ENCODE measurements around the gene FILIP1.

The FILIP1 gene

DNA sequence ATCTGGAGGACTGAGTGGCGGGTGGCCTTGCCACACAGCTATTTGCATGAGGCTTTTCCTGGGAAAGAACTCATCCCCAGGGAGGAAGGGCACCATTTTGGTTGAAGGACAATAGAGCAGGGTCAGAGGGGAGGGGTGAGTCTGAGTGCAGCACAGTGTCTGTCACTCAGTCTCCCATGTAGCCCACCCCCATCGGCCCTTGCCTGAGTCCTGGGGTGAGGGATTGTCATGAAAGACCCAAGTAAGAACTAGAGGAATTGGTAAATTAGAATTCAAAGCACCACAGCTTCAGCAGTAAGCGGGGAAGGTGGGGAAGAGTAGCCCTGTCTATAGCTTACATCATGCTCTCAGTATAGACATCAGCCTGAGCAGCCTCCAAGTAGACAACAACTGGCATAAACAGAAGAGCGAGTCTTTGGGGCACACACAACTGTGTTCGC is 118.6 kb downstream of the FILIP1 start:
- DNase-seq = no peak

DNA sequence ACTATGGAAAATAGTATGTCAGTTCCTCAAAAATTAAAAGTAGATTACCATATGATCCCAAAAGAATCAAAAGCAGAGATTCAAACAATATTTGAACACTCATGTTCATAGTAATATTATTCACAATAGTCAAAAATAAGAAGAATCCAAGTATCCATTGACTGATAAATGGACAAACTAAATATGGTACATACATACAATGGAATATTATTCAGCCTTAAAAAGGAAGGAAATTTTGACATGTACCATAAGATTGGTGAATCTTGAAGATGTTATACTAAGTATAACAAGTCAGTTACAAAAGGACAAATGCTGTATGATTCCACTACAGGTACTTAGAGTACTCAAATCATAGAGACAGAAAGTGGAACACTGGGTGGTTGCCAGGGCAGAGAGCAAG is 120.7 kb downstream of the FILIP1 start:
- DNase-seq = no peak

DNA sequence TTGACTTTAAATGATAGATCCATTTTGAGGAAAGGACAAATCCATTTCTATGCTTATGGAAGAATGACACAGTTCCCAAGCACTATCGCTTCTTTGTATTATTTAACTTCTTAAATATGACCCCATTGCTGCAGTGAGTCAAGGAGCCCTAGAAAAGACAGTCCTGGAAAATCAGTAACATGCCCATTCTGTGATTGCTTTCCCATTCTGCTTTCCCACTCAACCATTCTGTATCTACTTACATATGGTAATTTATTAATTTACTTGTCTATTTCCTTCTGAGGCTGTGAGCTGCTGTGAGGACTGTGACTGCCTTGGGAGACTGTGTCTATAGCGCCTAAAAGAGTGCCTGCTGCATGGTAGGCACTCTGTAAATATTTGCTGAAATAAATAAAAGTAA is 123.6 kb downstream of the FILIP1 start:
- DNase-seq = no peak

DNA sequence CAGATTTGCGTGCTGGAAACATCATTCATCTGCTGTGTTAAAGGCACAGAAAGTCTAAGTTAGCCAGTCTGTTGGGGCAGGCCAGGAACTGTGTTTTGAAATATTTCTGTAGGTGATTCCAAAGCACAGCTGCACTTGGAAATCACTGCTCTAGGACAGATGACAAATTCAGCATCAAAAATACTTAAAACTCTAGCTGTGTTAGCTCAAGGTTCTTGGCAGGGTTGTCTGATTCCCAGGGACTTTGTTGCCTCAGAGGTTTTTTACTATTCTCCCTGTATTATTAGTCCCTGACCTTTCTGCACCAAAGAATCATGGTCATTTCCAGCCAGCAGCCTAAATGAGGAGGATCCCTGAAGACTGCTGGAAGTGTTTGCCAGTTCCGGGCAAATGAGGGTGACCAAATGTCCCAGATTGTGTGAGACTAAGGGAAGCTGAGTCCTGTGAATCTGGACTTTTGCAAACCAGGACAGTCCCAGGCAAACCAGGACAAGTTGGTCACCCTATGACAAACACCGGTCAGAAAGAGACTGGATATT is 124.7 kb downstream of the FILIP1 start:
- no peak for DNase-seq

GRCh38 chr6:75368151-75368779 is 125.3 kb downstream of the FILIP1 start:
- peak; percentile 25 to 45 for DNase-seq

DNA sequence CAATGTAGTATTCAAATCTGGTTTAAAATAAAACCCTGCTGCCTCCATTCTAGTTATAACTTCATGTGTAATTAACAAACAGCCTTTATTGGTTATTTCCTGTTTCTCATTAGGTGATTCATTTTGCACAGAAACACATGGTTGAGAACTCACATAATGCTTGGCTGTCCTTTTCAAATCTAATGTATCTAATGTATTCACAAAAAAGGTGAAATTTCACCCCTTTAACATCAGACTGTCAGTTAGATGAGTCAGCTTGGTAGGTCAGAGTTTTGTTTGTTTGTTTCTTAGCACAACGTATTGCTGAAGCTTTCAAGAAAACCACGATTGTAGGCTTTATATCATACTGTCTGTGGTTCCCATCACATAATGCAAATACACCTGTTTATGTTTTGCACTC is 130.3 kb downstream of the FILIP1 start:
- DNase-seq = no peak

GRCh38 chr6:75353644-75354043 is 140.0 kb downstream of the FILIP1 start:
- no peak for DNase-seq

GRCh38 chr6:75351570-75351969 is 142.0 kb downstream of the FILIP1 start:
- DNase-seq = peak in 1 of 2 experiments; percentile 39

- DNase-seq = no peak
These were observed 142.8 kb downstream of the FILIP1 start for GRCh38 chr6:75350808-75351207.

DNA sequence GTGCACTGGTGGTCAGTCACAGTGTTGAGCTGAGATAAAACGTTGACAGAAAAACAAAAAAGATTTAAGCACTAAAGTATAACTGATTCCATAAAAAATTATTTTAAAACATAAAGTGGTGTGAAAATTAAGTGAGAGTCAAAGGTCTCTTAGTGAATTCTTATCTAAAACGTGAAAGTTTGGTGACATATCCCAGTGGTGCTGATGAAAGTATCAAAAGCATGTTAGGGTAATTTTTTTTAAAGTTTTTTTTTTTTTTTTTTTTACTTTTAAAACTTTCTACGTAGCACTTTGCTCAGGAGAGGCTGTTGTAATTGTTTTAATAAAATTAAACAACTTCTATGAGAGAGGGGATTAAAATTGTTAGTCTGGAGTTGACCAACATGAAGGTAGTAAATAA is 143.4 kb downstream of the FILIP1 start:
- no peak for DNase-seq

GRCh38 chr6:75349262-75349984 is 144.2 kb downstream of the FILIP1 start:
- DNase-seq = no peak

DNA sequence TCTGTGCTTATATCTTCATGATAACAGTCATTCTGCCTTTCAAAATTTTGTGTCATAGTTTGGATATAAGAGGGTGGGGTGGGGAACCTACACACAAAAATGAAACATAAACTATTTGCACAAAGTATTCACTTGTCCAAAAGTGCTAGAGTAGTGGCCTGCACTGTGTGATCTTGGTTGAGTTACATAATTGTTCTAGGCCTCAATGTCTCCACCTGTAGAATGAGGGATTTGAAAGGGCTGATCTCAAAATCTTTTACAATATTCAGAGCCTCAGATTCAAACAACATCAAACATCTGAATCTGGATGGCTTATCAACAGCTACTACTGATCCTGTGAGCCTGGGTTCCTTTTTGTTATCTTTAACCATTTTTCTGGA is 144.7 kb downstream of the FILIP1 start:
- DNase-seq = no peak

- DNase-seq = no peak
These were observed 145.5 kb downstream of the FILIP1 start for GRCh38 chr6:75347898-75348610.

DNA sequence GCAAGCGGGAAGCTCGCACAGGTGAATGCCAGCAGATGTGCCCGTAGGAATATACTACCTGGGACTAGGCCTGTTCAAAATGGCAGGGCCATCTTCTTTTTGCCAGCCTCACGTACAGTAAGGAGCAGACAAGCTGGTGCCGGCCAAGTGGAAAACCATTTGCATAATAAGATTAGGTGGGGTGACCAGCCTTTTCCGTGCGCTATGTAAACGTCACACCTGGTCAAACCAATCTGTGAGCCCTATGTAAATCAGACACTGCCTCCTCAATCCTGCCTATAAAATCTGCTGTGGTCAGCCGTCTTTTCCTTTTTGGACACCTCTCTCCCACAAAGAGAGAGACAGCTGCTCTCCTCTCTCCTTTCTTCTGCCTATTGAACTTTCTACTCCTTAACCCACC is 148.2 kb downstream of the FILIP1 start:
- DNase-seq = no peak

DNA sequence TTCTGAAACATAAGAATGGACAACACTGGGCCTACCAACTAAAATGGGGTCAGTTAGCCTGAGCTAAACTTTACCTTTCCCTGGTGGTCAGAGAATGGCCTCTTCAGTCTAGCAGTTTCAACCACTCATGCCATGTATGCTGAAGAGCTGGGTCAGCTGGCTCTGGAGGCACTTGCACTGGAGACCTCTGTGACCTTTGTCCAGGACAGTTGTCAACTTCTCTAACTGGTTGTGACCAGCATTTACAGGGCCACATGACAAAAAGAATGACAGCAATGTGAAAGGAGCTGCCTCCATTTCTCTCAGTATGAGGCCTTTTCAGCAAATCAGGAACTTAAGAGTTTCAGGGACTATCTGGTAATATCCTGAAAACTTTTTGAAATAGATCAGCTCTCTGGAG is 149.1 kb downstream of the FILIP1 start:
- DNase-seq = no peak

GRCh38 chr6:75344021-75344420 is 149.6 kb downstream of the FILIP1 start:
- DNase-seq = no peak

DNA sequence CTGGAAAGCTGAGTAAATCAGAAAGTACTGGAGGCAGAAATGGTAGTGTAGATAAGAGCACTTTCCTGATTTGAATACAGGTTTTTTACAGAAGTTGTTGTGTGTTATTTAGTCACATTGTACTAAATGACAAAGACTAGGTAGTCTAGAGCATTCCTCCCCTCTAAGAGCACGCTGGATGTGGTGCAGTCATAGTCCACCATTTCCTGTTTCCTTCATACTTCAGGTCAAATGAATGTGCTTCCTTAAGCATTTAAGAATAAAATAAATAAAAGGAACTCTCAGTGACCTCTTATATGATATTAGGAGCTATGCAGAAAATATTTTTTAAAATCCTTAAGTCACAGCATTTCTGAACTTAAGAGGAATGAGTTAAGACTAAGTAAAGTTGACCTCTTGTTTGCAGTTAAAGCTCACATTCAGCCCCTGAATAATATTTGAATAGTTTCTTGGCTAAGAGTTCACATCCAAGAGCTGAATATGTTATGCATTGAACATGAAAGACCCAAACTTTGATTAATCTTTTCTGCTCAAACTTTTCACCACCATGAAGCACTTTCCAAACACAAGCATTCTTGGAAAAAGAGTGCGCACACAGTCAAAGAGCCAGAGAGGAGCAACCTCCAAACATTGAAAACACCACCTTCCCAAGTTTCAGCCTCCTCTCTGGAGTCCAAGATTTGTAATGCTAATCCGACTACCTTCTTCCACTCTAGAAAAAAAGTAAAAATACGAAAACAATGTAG is 155.6 kb downstream of the FILIP1 start:
- DNase-seq = no peak

- DNase-seq = peak in 1 of 2 experiments; percentile 1
These were observed 159.1 kb downstream of the FILIP1 start for GRCh38 chr6:75334266-75335040.

DNA sequence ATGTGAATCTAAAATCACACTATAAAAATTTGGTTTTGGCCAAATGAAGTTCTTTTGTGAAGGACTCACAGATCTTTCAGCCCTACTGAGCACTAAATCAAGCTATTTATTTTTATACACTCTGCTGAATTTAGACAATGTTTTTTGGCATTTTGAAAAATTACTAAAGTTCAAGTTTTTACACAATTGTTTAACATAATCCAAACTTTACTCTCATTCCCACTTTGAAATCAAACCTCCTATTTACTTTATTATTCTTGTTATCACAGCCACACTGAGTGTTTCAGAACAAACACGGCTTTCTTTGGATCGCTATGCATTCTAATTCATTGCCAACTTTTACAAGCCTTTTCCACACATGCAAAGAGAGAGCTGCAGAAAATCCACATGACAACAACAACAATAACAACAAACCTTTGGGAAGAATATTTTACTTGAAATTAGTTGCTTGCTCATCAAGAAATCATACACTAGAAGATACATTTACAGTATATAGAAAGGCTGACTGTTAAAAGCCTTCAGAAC is 159.9 kb downstream of the FILIP1 start:
- DNase-seq = no peak

- no peak for DNase-seq
These were observed 162.4 kb downstream of the FILIP1 start for GRCh38 chr6:75331151-75331550.

DNA sequence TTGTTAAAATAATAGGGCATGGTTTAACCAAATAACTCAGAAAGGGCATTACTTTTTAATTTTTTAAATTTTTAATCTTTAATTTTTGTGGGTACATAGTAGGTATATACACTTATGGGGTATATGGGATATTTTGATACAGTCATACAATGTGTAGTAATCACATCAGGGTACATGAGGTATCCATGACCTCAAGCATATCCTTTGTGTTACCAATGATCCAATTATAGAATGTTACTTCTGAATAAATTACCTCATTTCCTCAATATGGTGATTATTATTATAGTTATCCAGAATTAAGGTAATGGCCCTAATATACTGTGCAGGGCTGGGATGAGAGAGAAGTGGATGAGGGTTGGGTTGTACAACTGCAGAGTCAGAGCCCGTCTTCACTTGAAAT is 163.9 kb downstream of the FILIP1 start:
- DNase-seq = no peak

GRCh38 chr6:75327807-75328206 is 165.8 kb downstream of the FILIP1 start:
- no peak for DNase-seq

Data from NCI-H1930 (cell line).